SK-N-SH treated with all-trans-retinoic acid at 6 μM for 48 hours (cell line): Measurements from ENCODE around the gene MRPL21.

Experiments
- ATAC-seq: fragments of 200-7000 bp; cut with Tn5 transposase; 3 replicates; pipeline ENCODE4 v1.9.1; 2020; ENCODE audit warnings: mild to moderate bottlenecking, moderate library complexity
- ARNTL ChIP-seq: fragments of 450-650 bp; formaldehyde crosslinking; IDR thresholded peaks from 2 replicates; pipeline ENCODE4 v1.5.0; 2020; ENCODE audit warnings: low read depth, mild to moderate bottlenecking, moderate library complexity, borderline replicate concordance
- BACH2 ChIP-seq: fragments of 250-450 bp; sonication (Bioruptor Pico); IDR thresholded peaks from 2 replicates; pipeline ENCODE4 v1.9.0; 2021; ENCODE audit warnings: mild to moderate bottlenecking, borderline replicate concordance
- CREB5 ChIP-seq: fragments of 250-450 bp; sonication (Bioruptor Pico); IDR thresholded peaks from 2 replicates; pipeline ENCODE4 v1.5.1; 2020; ENCODE audit warnings: low read depth, mild to moderate bottlenecking, moderate library complexity
- CSDC2 ChIP-seq: fragments of 250-450 bp; sonication (Bioruptor Pico); IDR thresholded peaks from 2 replicates; pipeline ENCODE4 v1.5.0; 2020; ENCODE audit warnings: mild to moderate bottlenecking, moderate library complexity
- CSRNP3 ChIP-seq: fragments of 250-450 bp; sonication (Bioruptor Pico); IDR thresholded peaks from 2 replicates; pipeline ENCODE4 v1.5.1; 2021; ENCODE audit warnings: mild to moderate bottlenecking, moderate library complexity
- ESRRG ChIP-seq: fragments of 250-450 bp; sonication (Bioruptor Pico); IDR thresholded peaks from 2 replicates; pipeline ENCODE4 v1.6.1; 2021; ENCODE audit warnings: mild to moderate bottlenecking
- GLIS3 ChIP-seq: fragments of 250-450 bp; sonication (Bioruptor Pico); IDR thresholded peaks from 2 replicates; pipeline ENCODE4 v1.5.0; 2020; ENCODE audit warnings: mild to moderate bottlenecking, moderate library complexity
- ISL1 ChIP-seq: fragments of 250-450 bp; sonication (Bioruptor Pico); IDR thresholded peaks from 2 replicates; pipeline ENCODE4 v2.1.2; 2022; ENCODE audit warnings: mild to moderate bottlenecking, moderate library complexity
- OSR1 ChIP-seq: fragments of 250-450 bp; sonication (Bioruptor Pico); IDR thresholded peaks from 2 replicates; pipeline ENCODE4 v1.8.0; 2022; ENCODE audit warnings: moderate library complexity, mild to moderate bottlenecking, inconsistent platforms
- PATZ1 ChIP-seq: fragments of 250-450 bp; sonication (Bioruptor Pico); IDR thresholded peaks from 2 replicates; pipeline ENCODE4 v1.8.0; 2020; ENCODE audit warnings: mild to moderate bottlenecking, moderate library complexity, borderline replicate concordance
- POU6F1 ChIP-seq: fragments of 250-450 bp; sonication (Bioruptor Pico); IDR thresholded peaks from 2 replicates; pipeline ENCODE4 v1.8.0; 2021; ENCODE audit warnings: low read depth, mild to moderate bottlenecking, moderate library complexity, borderline replicate concordance
- PPARA ChIP-seq: fragments of 250-450 bp; sonication (Bioruptor Pico); IDR thresholded peaks from 2 replicates; pipeline ENCODE4 v1.5.0; 2020; ENCODE audit warnings: mild to moderate bottlenecking, borderline replicate concordance
- RARB ChIP-seq: fragments of 250-450 bp; sonication (Bioruptor Pico); IDR thresholded peaks from 2 replicates; pipeline ENCODE4 v1.8.0; 2021; ENCODE audit warnings: mild to moderate bottlenecking, moderate library complexity
- SNAI2 ChIP-seq: fragments of 250-450 bp; sonication (Bioruptor Pico); IDR thresholded peaks from 2 replicates; pipeline ENCODE4 v1.5.0; 2020; ENCODE audit warnings: mild to moderate bottlenecking, moderate library complexity
- TCF4 ChIP-seq: fragments of 250-450 bp; sonication (Bioruptor Pico); IDR thresholded peaks from 2 replicates; pipeline ENCODE4 v1.8.0; 2021; ENCODE audit warnings: mild to moderate bottlenecking, moderate library complexity, borderline replicate concordance
- TOX ChIP-seq: fragments of 250-450 bp; sonication (Bioruptor Pico); IDR thresholded peaks from 2 replicates; pipeline ENCODE4 v1.8.0; 2021; ENCODE audit warnings: mild to moderate bottlenecking, moderate library complexity, borderline replicate concordance
- ZC3H10 ChIP-seq: fragments of 250-450 bp; sonication (Bioruptor Pico); IDR thresholded peaks from 2 replicates; pipeline ENCODE4 v1.5.1; 2021; ENCODE audit warnings: mild to moderate bottlenecking, moderate library complexity
- ZFP3 ChIP-seq: fragments of 250-450 bp; sonication (Bioruptor Pico); IDR thresholded peaks from 2 replicates; pipeline ENCODE4 v1.5.0; 2020; ENCODE audit warnings: mild to moderate bottlenecking, moderate library complexity
- ZFP30 ChIP-seq: fragments of 450-650 bp; formaldehyde crosslinking; IDR thresholded peaks from 2 replicates; pipeline ENCODE4 v1.5.0; 2022; ENCODE audit warnings: mild to moderate bottlenecking, moderate library complexity
- ZNF565 ChIP-seq: fragments of 450-650 bp; formaldehyde crosslinking; conservative IDR thresholded peaks from 2 replicates; pipeline ENCODE4 v1.5.0; 2020; ENCODE audit warnings: low read depth, mild to moderate bottlenecking, moderate library complexity
- ZNF70 ChIP-seq: fragments of 450-650 bp; formaldehyde crosslinking; IDR thresholded peaks from 2 replicates; pipeline ENCODE4 v1.5.0; 2020; ENCODE audit warnings: mild to moderate bottlenecking, moderate library complexity
- ZNF8 ChIP-seq: fragments of 450-650 bp; formaldehyde crosslinking; IDR thresholded peaks from 2 replicates; pipeline ENCODE4 v1.5.0; 2020; ENCODE audit warnings: mild to moderate bottlenecking, moderate library complexity

The MRPL21 gene

GRCh38 chr11:68934321-68934645 is 30.7 kb upstream of the MRPL21 start:
- no peak for ATAC-seq
- TF ChIP-seq ESRRG (CRISPR knock-in tag) (no peak), CSRNP3 (no peak), ZFP3 (CRISPR knock-in tag) (no peak), ZC3H10 (CRISPR knock-in tag) (no peak), ISL1 (CRISPR knock-in tag) (no peak), TOX (CRISPR knock-in tag) (no peak), ZNF8 (CRISPR knock-in tag) (no peak), RARB (CRISPR knock-in tag) (no peak), POU6F1 (CRISPR knock-in tag) (no peak), ZFP30 (CRISPR knock-in tag) (no peak), OSR1 (CRISPR knock-in tag) (no peak), ZNF565 (CRISPR knock-in tag) (no peak), CREB5 (CRISPR knock-in tag) (no peak), ARNTL (CRISPR knock-in tag) (no peak), BACH2 (CRISPR knock-in tag) (no peak), ZNF70 (CRISPR knock-in tag) (no peak), PATZ1 (CRISPR knock-in tag) (no peak), TCF4 (no peak), CSDC2 (CRISPR knock-in tag) (no peak), GLIS3 (CRISPR knock-in tag) (no peak)

GRCh38 chr11:68933605-68934320 is 30.1 kb upstream of the MRPL21 start:
- no peak for ATAC-seq
- TF ChIP-seq ZNF565 (CRISPR knock-in tag) (no peak), CSRNP3 (no peak), CSDC2 (CRISPR knock-in tag) (no peak), ZNF70 (CRISPR knock-in tag) (no peak), BACH2 (CRISPR knock-in tag) (no peak)

- no peak for ATAC-seq
- TF ChIP-seq ISL1 (CRISPR knock-in tag): no peak
- no peak for TF ChIP-seq CSRNP3
- no peak for TF ChIP-seq CREB5 (CRISPR knock-in tag)
- TF ChIP-seq ZC3H10 (CRISPR knock-in tag): no peak
- TF ChIP-seq ZNF8 (CRISPR knock-in tag): no peak
- TF ChIP-seq POU6F1 (CRISPR knock-in tag): no peak
- no peak for TF ChIP-seq GLIS3 (CRISPR knock-in tag)
- no peak for TF ChIP-seq OSR1 (CRISPR knock-in tag)
- no peak for TF ChIP-seq TCF4
- no peak for TF ChIP-seq CSDC2 (CRISPR knock-in tag)
- TF ChIP-seq RARB (CRISPR knock-in tag): no peak
- no peak for TF ChIP-seq PPARA (CRISPR knock-in tag)
- TF ChIP-seq SNAI2 (CRISPR knock-in tag): no peak
- TF ChIP-seq BACH2 (CRISPR knock-in tag): no peak
Observed at GRCh38 chr11:68932933-68933577, 29.4 kb upstream of the MRPL21 start.
